GM12875 (cell line): ENCODE measurements around the gene KCNIP4.

Experiments used
- H3K4me3 ChIP-seq: one replicate; pipeline ENCODE4 v1.5.1; 2011; ENCODE audit warnings: low read depth, low read length, control low read depth
- TF ChIP-seq, protein P1 (sequence below): IDR thresholded peaks from 2 replicates; pipeline ENCODE4 v1.5.1; 2011; ENCODE audit warnings: low read depth, mild to moderate bottlenecking, control low read depth, inconsistent platforms, low read length, moderate library complexity, borderline replicate concordance; ENCODE audit not compliant: insufficient read depth

KCNIP4 gene

DNA sequence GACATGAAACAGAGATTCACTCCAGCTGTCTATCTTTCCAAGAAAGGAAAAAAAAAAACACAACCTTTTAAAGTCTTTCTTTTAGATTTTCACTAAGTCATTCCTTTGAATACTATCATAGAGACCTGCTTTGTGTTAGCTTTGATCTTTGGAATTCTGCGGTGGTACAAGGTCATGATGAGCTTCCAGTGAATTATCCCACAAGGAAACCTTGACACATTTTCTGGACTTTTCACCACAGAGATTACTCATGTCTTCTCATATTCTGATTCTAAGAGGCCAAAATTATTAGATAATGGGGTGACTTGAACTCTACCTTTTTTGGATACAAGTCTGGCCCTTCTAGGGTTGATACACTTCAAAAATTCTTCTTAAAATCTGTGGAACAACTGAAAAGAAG is 1046.7 kb downstream of the KCNIP4 start:
- TF ChIP-seq, protein P1, sequence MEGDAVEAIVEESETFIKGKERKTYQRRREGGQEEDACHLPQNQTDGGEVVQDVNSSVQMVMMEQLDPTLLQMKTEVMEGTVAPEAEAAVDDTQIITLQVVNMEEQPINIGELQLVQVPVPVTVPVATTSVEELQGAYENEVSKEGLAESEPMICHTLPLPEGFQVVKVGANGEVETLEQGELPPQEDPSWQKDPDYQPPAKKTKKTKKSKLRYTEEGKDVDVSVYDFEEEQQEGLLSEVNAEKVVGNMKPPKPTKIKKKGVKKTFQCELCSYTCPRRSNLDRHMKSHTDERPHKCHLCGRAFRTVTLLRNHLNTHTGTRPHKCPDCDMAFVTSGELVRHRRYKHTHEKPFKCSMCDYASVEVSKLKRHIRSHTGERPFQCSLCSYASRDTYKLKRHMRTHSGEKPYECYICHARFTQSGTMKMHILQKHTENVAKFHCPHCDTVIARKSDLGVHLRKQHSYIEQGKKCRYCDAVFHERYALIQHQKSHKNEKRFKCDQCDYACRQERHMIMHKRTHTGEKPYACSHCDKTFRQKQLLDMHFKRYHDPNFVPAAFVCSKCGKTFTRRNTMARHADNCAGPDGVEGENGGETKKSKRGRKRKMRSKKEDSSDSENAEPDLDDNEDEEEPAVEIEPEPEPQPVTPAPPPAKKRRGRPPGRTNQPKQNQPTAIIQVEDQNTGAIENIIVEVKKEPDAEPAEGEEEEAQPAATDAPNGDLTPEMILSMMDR: no peak
- no peak overlapping the region for H3K4me3 ChIP-seq

GRCh38 chr4:20899591-20899990 is 1049.0 kb downstream of the KCNIP4 start:
- H3K4me3 ChIP-seq: no peak overlapping the region
- TF ChIP-seq, protein P1: no peak

- TF ChIP-seq, protein P1: no peak
- no peak overlapping the region for H3K4me3 ChIP-seq
Observed at GRCh38 chr4:20895988-20896387, 1052.6 kb downstream of the KCNIP4 start.

DNA sequence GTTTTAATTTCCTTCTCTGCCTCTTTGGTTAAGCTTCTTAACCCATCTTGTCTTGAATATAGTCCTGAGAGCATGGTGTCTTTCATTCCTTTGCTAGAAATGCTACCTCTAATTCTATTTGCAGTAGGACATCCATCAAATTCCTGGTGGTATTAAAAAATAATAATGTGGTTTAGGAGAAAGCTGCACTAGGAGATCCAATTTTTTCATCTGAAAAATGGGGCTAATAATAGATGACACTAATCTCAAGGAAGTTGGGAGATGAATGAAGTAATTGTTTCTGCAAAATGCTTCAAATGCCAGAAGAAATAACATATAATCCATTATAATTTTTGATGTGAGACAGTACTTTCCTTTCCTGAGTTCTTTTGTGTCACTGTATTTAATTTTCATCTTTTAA is 1053.4 kb downstream of the KCNIP4 start:
- no peak overlapping the region for H3K4me3 ChIP-seq
- TF ChIP-seq, protein P1: no peak

GRCh38 chr4:20890761-20891160 is 1057.8 kb downstream of the KCNIP4 start:
- TF ChIP-seq, protein P1: no peak
- no peak overlapping the region for H3K4me3 ChIP-seq

DNA sequence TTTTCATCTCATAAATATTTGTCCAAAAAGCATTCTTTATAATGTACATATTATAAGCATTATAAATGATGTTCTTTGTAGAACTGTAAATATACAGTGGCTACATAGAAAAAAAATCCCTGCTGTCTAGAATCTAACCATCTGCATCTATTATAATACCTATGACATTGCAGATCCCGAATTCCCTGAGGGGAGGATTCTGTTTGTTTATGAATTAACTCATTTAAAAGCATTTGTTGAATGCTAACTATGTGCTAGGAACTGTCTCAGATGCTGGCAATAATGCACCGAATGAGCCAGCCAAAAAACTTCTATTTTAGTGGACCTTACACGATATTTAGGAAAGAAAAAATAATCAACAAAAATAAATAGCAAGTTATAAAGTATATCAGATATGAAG is 1058.7 kb downstream of the KCNIP4 start:
- no peak overlapping the region for H3K4me3 ChIP-seq
- TF ChIP-seq, protein P1: no peak

DNA sequence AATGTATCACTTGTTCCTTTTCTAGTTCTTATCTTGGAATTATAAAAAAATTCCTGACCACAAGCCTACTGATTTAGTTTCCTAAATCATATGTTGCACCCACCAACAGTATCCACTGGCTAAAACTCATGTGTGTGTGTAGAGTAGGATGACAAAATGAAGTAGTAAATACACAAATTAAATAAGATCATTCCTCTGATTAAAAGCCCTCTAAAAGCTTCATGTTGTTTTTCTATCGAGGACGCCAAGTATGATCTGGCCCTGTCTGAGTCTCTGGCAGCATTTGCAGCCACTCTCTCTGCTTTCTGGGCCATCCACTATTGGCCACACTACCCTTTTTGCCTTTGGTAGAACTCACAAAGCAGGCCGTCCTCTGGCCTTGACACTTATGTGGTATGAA is 1064.9 kb downstream of the KCNIP4 start:
- no peak overlapping the region for H3K4me3 ChIP-seq
- TF ChIP-seq, protein P1: no peak
